ENCODE data around the gene CDIPT.
A peak's percentile ranks its signal among the peaks of the same experiment; 100 is the strongest.
"Not testable (repeated sequence)": the region's sequence is repeated elsewhere in the genome, so short reads cannot be mapped to it uniquely, and the experiment has no call there.

CDIPT gene

GRCh38 chr16:29858149-29858849 is 4.7 kb downstream of the CDIPT start:
- DNase-seq (ENCODE audit: low read depth in 2 of 2), result no peak

- DNase-seq (ENCODE audit: low read depth in 2 of 2), result no peak
These were observed 5.8 kb downstream of the CDIPT start for GRCh38 chr16:29857133-29857760.

GRCh38 chr16:29854520-29855100 is 8.4 kb downstream of the CDIPT start:
- no peak for DNase-seq (ENCODE audit: low read depth in 2 of 2)

- DNase-seq (ENCODE audit: low read depth in 2 of 2), result no peak
These were observed 10.4 kb downstream of the CDIPT start for GRCh38 chr16:29852654-29853053.

- no peak for DNase-seq (ENCODE audit: low read depth in 2 of 2)
These were observed 12.0 kb downstream of the CDIPT start for GRCh38 chr16:29850998-29851397.

GRCh38 chr16:29849505-29849904 is 13.5 kb downstream of the CDIPT start:
- DNase-seq (ENCODE audit: low read depth in 2 of 2), result no peak

- DNase-seq (ENCODE audit: low read depth in 2 of 2), result peak; percentile 81
These were observed 14.4 kb downstream of the CDIPT start for GRCh38 chr16:29848420-29849297.

GRCh38 chr16:29845656-29846055 is 17.4 kb downstream of the CDIPT start:
- DNase-seq (ENCODE audit: low read depth in 2 of 2), result no peak

GRCh38 chr16:29844575-29845331 is 18.3 kb downstream of the CDIPT start:
- no peak for DNase-seq (ENCODE audit: low read depth in 2 of 2)

- DNase-seq (ENCODE audit: low read depth in 2 of 2), result no peak
These were observed 19.1 kb downstream of the CDIPT start for GRCh38 chr16:29843931-29844330.

GRCh38 chr16:29842732-29843346 is 20.2 kb downstream of the CDIPT start:
- DNase-seq (ENCODE audit: low read depth in 2 of 2), result no peak

- no peak for DNase-seq (ENCODE audit: low read depth in 2 of 2)
These were observed 21.4 kb downstream of the CDIPT start for GRCh38 chr16:29841631-29842030.

GRCh38 chr16:29840240-29840639 is 22.8 kb downstream of the CDIPT start:
- no peak for DNase-seq (ENCODE audit: low read depth in 2 of 2)

- DNase-seq (ENCODE audit: low read depth in 2 of 2), result no peak
These were observed 23.2 kb downstream of the CDIPT start for GRCh38 chr16:29839822-29840221.

- no peak for DNase-seq (ENCODE audit: low read depth in 2 of 2)
These were observed 25.2 kb downstream of the CDIPT start for GRCh38 chr16:29837841-29838240.

- no peak for DNase-seq (ENCODE audit: low read depth in 2 of 2)
These were observed 26.4 kb downstream of the CDIPT start for GRCh38 chr16:29836623-29837022.

GRCh38 chr16:29835926-29836325 is 27.1 kb downstream of the CDIPT start:
- no peak for DNase-seq (ENCODE audit: low read depth in 2 of 2)

- DNase-seq (ENCODE audit: low read depth in 2 of 2), result no peak
These were observed 28.9 kb downstream of the CDIPT start for GRCh38 chr16:29834079-29834478.

GRCh38 chr16:29833219-29833618 is 29.8 kb downstream of the CDIPT start:
- not testable (repeated sequence) for DNase-seq (ENCODE audit: low read depth in 2 of 2)

GRCh38 chr16:29831490-29831889 is 31.5 kb downstream of the CDIPT start:
- no peak for DNase-seq (ENCODE audit: low read depth in 2 of 2)

GRCh38 chr16:29830774-29831173 is 32.3 kb downstream of the CDIPT start:
- no peak for DNase-seq (ENCODE audit: low read depth in 2 of 2)
